Loucy (cell line): ENCODE results near the gene KANSL1L.

ENCODE experiments used
- CTCF ChIP-seq: fragments of 200-600 bp; sonication (generic); conservative IDR thresholded peaks from 2 replicates; pipeline ENCODE4 v1.5.1; 2014; ENCODE audit warnings: mild to moderate bottlenecking, antibody characterized with exemption, low read length
- EZH2phosphoT487 ChIP-seq: fragments of 200-600 bp; IDR thresholded peaks from 2 replicates; pipeline ENCODE4 v1.6.1; 2018; ENCODE audit warnings: antibody characterized with exemption, mild to moderate bottlenecking, moderate library complexity, borderline replicate concordance

GRCh38 chr2:210046851-210047500 lies 124.2 kb downstream of the KANSL1L start:
- TF ChIP-seq CTCF (no peak), EZH2phosphoT487 (no peak)
